ENCODE data around the gene PKLR. TPM values are rescaled to one million over a fixed set of nuclear protein-coding genes. Genes with fewer than 3 reads are reported as not detected.
"Not testable (repeated sequence)": the region's sequence is repeated elsewhere in the genome, so short reads cannot be mapped to it uniquely, and the experiment has no call there.

The PKLR gene
- total RNA-seq, 1 experiment from 2014 or later, result not detected

DNA sequence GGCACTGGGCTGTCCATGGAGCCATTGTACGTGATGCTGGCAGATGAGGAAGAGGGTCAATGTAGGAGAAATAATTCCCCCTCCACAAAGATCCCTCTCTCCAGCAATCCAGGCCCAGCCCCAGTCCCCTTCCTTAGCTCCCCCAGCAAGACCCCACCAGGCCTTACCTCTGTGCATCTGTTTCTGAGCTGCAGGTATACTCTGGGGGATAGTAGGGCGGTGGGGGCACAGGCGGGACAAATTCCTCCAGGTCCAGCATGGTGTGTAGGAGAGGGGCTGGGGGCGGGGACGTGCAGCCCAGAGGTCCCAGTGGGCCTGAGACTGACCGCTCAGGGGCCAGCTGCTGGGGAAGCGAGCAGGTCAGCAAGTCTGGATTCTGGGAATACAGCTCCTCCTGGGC, 49.7 kb downstream of the PKLR start:
- H3K36me3 Mint-ChIP-seq (ENCODE audit: insufficient read depth, unreplicated experiment), result peaks cover 25% of the 10 kb centered on the region
- intact Hi-C loops (cut with micrococcal nuclease; ENCODE audit: unreplicated experiment), result loop anchor here (2.0 kb wide), 1 partner anchor 73 kb away; no protein-coding TSS in a partner anchor
- H3K9me3 Mint-ChIP-seq (ENCODE audit: low read depth, unreplicated experiment), result no peaks in the 10 kb centered on the region
- DNase-seq, result no peak
- TF ChIP-seq, protein P1, sequence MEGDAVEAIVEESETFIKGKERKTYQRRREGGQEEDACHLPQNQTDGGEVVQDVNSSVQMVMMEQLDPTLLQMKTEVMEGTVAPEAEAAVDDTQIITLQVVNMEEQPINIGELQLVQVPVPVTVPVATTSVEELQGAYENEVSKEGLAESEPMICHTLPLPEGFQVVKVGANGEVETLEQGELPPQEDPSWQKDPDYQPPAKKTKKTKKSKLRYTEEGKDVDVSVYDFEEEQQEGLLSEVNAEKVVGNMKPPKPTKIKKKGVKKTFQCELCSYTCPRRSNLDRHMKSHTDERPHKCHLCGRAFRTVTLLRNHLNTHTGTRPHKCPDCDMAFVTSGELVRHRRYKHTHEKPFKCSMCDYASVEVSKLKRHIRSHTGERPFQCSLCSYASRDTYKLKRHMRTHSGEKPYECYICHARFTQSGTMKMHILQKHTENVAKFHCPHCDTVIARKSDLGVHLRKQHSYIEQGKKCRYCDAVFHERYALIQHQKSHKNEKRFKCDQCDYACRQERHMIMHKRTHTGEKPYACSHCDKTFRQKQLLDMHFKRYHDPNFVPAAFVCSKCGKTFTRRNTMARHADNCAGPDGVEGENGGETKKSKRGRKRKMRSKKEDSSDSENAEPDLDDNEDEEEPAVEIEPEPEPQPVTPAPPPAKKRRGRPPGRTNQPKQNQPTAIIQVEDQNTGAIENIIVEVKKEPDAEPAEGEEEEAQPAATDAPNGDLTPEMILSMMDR (IDR thresholded peaks at IDR 0.05; ENCODE audit: unreplicated experiment), result no peak
- no TSS peak for BruUV-seq (replicated peaks)
- no peaks in the 10 kb centered on the region for H3K27me3 Mint-ChIP-seq (ENCODE audit: unreplicated experiment)
- no peak overlapping the region for H3K4me3 Mint-ChIP-seq (ENCODE audit: low read depth, unreplicated experiment)
- H3K4me1 Mint-ChIP-seq (ENCODE audit: low read depth, unreplicated experiment), result peaks cover 15% of the 10 kb centered on the region
- CTCF ChIA-PET, result interaction anchor here (0.5 to 3.6 kb wide), 15 partner anchors 10 to 466 kb away, joined by 3 to 44 read pairs (median 5); partner anchors contain the start of genes CLK2, FDPS, HCN3 and SCAMP3
- no peak overlapping the region for H3K27ac Mint-ChIP-seq (ENCODE audit: unreplicated experiment)

DNA sequence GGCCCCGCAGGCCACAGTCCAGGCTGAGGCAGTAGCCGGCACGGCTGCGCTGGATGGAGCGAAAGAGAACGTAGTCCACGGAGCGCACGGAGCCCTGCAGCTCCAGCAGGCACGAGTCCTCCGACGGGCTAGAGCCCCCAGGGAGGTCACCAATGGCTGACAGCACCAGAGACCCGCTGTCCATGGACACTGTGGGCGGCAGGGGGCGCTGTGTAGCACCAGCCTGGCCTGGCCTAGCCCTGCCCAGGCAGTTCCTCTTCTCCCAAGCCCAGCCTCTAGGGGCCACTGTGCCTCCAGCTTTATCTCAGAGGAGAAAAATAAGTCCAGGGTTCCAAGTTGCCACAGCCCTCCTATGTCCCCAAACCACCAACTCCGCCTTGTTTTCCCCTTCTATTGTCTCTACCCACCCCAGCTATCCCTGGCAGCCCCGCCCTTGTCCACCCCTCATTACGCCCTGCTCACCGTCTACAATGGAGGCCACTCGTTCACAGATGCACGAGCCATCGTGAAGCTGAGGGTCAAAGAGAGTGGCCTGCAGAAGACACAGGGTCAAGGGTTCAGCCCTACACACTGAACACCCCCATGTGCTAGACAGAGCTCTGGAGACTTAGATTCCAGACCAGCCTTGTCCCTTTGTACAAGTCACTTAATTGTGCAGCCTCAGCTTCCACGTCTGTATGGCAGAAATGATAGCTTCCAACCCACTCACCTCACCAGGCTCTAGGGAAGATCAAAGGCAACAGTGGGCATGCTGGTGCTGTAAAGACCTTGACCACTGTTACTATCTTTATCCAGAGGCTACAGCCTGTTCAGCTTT, 50.4 kb downstream of the PKLR start:
- Mint-ChIP-seq H3K4me3 (ENCODE audit: low read depth, unreplicated experiment) (no peak overlapping the region), H3K4me1 (ENCODE audit: low read depth, unreplicated experiment) (peaks cover 15% of the 10 kb centered on the region), H3K27ac (ENCODE audit: unreplicated experiment) (no peak overlapping the region), H3K9me3 (ENCODE audit: low read depth, unreplicated experiment) (no peaks in the 10 kb centered on the region), H3K36me3 (ENCODE audit: insufficient read depth, unreplicated experiment) (peaks cover 23% of the 10 kb centered on the region), H3K27me3 (ENCODE audit: unreplicated experiment) (no peaks in the 10 kb centered on the region)
- BruUV-seq (replicated peaks), result no TSS peak
- DNase-seq, result peak; percentile 98
- intact Hi-C loops (cut with micrococcal nuclease; ENCODE audit: unreplicated experiment), result loop anchor here (2.0 kb wide), 1 partner anchor 74 kb away; no protein-coding TSS in a partner anchor
- CTCF ChIA-PET, result interaction anchor here (0.6 to 3.6 kb wide), 21 partner anchors 9 to 478 kb away, joined by 3 to 44 read pairs (median 4); partner anchors contain the start of genes CLK2, FDPS, HCN3 and SCAMP3
- TF ChIP-seq, protein P1 (IDR thresholded peaks at IDR 0.05; ENCODE audit: unreplicated experiment), result peak; percentile 98

DNA sequence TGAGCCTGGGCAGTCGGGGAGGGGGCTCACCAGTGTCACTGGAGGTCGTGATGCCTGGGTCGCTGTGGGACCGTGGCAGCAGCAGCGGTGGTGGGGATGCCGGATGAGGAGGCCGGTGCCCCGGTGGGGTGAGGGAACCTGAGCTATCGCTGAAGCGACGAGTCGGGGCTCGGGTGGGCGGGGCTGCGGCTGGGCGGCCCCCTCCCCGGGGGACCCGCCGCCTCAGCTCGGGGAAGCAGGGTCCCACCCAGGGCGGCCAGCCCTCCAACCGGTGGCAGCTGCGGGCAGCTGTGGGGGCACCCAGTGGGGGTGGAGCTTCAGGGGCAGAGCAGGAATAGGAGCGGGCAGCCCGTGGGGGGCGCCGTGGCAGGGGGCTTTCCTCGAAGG, 51.0 kb downstream of the PKLR start:
- peaks cover 15% of the 10 kb centered on the region for H3K4me1 Mint-ChIP-seq (ENCODE audit: low read depth, unreplicated experiment)
- no peak for DNase-seq
- TF ChIP-seq, protein P1 (IDR thresholded peaks at IDR 0.05; ENCODE audit: unreplicated experiment), result no peak
- CTCF ChIA-PET, result interaction anchor here (0.7 to 3.6 kb wide), 15 partner anchors 9 to 479 kb away, joined by 3 to 44 read pairs (median 5); partner anchors contain the start of genes CLK2, FDPS, SCAMP3 and THBS3
- H3K27me3 Mint-ChIP-seq (ENCODE audit: unreplicated experiment), result no peaks in the 10 kb centered on the region
- no peak overlapping the region for H3K27ac Mint-ChIP-seq (ENCODE audit: unreplicated experiment)
- no TSS peak for BruUV-seq (replicated peaks)
- no peak overlapping the region for H3K4me3 Mint-ChIP-seq (ENCODE audit: low read depth, unreplicated experiment)
- no peaks in the 10 kb centered on the region for H3K9me3 Mint-ChIP-seq (ENCODE audit: low read depth, unreplicated experiment)
- H3K36me3 Mint-ChIP-seq (ENCODE audit: insufficient read depth, unreplicated experiment), result peaks cover 18% of the 10 kb centered on the region
- intact Hi-C loops (cut with micrococcal nuclease; ENCODE audit: unreplicated experiment), result loop anchor here (2.0 kb wide), 1 partner anchor 75 kb away; no protein-coding TSS in a partner anchor

DNA sequence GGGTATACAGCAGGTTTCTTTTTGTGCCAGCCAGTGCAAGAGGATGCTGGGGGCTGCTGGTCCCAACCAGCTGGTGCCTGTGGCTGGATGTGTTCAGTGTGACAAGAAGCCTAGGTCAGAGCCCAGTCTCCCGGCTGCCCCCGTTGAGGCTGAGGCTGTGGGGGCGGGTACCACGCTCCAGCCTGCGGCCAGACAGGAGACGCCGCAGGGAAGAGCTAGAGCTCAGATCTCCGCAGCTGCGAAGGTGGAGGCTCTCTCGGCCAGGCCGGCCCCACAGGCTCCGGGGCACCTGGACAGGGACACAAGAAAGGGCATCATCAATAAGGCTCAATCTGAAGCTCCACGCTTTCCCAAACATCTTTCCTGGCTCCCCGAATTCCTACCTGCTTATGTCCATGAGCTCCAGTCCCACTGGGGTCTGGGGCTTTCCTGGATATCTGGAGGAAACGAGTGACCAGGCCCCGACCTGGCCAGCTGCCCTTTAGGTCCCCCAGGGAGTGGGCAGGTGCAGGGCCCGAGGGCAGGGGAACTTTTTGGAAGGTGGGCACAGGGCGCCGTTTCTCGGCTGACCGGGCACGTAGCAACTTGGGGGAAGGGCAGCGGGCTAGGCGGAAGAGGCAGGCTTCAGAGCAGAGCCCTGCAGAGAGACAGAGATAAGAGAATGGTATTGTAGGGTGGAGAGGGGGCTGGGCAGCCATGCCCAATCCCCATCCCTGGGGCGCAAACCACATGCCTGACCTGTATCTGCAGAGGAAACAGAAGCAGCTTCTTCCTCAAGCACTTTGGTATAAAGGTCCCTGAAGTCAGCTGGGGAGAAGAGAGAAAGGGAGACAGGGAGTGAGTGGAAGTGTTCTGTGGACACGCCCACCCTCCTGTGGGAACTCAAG, 53.3 kb downstream of the PKLR start:
- DNase-seq, result no peak
- H3K4me3 Mint-ChIP-seq (ENCODE audit: low read depth, unreplicated experiment), result no peak overlapping the region
- peaks cover 9% of the 10 kb centered on the region for H3K4me1 Mint-ChIP-seq (ENCODE audit: low read depth, unreplicated experiment)
- H3K36me3 Mint-ChIP-seq (ENCODE audit: insufficient read depth, unreplicated experiment), result peaks cover 16% of the 10 kb centered on the region
- CTCF ChIA-PET, result interaction anchor here (0.6 kb wide), 1 partner anchor 124 kb away, joined by 3 read pairs; no protein-coding TSS in a partner anchor
- no peak overlapping the region for H3K27ac Mint-ChIP-seq (ENCODE audit: unreplicated experiment)
- TF ChIP-seq, protein P1 (IDR thresholded peaks at IDR 0.05; ENCODE audit: unreplicated experiment), result no peak
- intact Hi-C loops (cut with micrococcal nuclease; ENCODE audit: unreplicated experiment), result no loop called here
- no peaks in the 10 kb centered on the region for H3K9me3 Mint-ChIP-seq (ENCODE audit: low read depth, unreplicated experiment)
- no TSS peak for BruUV-seq (replicated peaks)
- no peaks in the 10 kb centered on the region for H3K27me3 Mint-ChIP-seq (ENCODE audit: unreplicated experiment)

DNA sequence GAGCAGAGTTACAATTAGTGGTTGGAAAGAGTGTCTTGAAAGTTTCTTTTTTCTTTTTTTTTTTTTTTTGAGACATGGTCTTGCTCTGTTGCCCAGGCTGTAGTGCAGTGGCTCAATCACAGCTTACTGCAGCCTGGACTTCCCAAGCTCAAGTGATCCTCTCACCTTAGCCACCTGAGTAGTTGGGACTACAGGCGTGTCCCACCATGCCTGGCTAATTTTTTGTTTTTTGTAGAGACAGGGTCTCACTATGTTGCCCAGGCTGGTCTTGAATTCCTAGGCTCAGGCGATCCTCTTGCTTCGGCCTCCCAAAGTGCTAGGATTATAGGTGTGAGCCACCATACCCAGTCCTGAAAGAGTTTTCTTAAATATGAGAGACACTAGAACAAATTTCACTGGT, 54.4 kb downstream of the PKLR start:
- H3K27me3 Mint-ChIP-seq (ENCODE audit: unreplicated experiment); H3K27ac Mint-ChIP-seq (ENCODE audit: unreplicated experiment); H3K4me3 Mint-ChIP-seq (ENCODE audit: low read depth, unreplicated experiment); H3K9me3 Mint-ChIP-seq (ENCODE audit: low read depth, unreplicated experiment); H3K4me1 Mint-ChIP-seq (ENCODE audit: low read depth, unreplicated experiment); DNase-seq; intact Hi-C loops (cut with micrococcal nuclease; ENCODE audit: unreplicated experiment); BruUV-seq (replicated peaks): not testable (repeated sequence)
- CTCF ChIA-PET, result interaction anchor here (0.6 kb wide), 1 partner anchor 412 kb away, joined by 3 read pairs; no protein-coding TSS in a partner anchor
- H3K36me3 Mint-ChIP-seq (ENCODE audit: insufficient read depth, unreplicated experiment), result peaks cover 16% of the 10 kb centered on the region
